ENCODE results near the gene ROR2.

ROR2 gene

GRCh38 chr9:91582181-91582580 lies 367.8 kb downstream of the ROR2 start:
- H3K27ac ChIP-seq (ENCODE audit: low read depth, low read length): no peak overlapping the region
- no peaks in the 10 kb centered on the region for H3K27me3 ChIP-seq (ENCODE audit: low read length)
- H3K4me3 ChIP-seq (ENCODE audit: insufficient read depth, low read length, poor library complexity, severe bottlenecking): no peak overlapping the region
- TF ChIP-seq EZH2phosphoT487 (conservative IDR thresholded peaks at IDR 0.05; ENCODE audit: low read length) (no peak), CTCF (IDR thresholded peaks at IDR 0.05; ENCODE audit: insufficient read depth, low read length, poor library complexity, severe bottlenecking) (no peak)
- no peaks in the 10 kb centered on the region for H3K9me2 ChIP-seq (replicated peaks; ENCODE audit: insufficient read depth, low read length)
- no peaks in the 10 kb centered on the region for H3K36me3 ChIP-seq (ENCODE audit: low read length)
- no peaks in the 10 kb centered on the region for H3F3A ChIP-seq (ENCODE audit: insufficient read depth)
- no peak overlapping the region for H2AFZ ChIP-seq (ENCODE audit: low read depth, low read length, severe bottlenecking)
- no peaks in the 10 kb centered on the region for H3K79me2 ChIP-seq (ENCODE audit: insufficient read depth, low read length)
- no peaks in the 10 kb centered on the region for H4K20me1 ChIP-seq (ENCODE audit: low read depth, low read length)
- no peak overlapping the region for H3K4me2 ChIP-seq (ENCODE audit: low read depth, low read length, poor library complexity, severe bottlenecking)
- no peak overlapping the region for H3K9ac ChIP-seq (ENCODE audit: low read length)
- no peaks in the 10 kb centered on the region for H3K9me3 ChIP-seq (ENCODE audit: insufficient read depth, low read length)

GRCh38 chr9:91580136-91580535 lies 369.9 kb downstream of the ROR2 start:
- no peak overlapping the region for H3K27ac ChIP-seq (ENCODE audit: low read depth, low read length)
- no peaks in the 10 kb centered on the region for H3F3A ChIP-seq (ENCODE audit: insufficient read depth)
- H3K4me3 ChIP-seq (ENCODE audit: insufficient read depth, low read length, poor library complexity, severe bottlenecking): no peak overlapping the region
- no peaks in the 10 kb centered on the region for H4K20me1 ChIP-seq (ENCODE audit: low read depth, low read length)
- no peaks in the 10 kb centered on the region for H3K79me2 ChIP-seq (ENCODE audit: insufficient read depth, low read length)
- H3K9me3 ChIP-seq (ENCODE audit: insufficient read depth, low read length): no peaks in the 10 kb centered on the region
- no peaks in the 10 kb centered on the region for H3K9me2 ChIP-seq (replicated peaks; ENCODE audit: insufficient read depth, low read length)
- H3K27me3 ChIP-seq (ENCODE audit: low read length): no peaks in the 10 kb centered on the region
- no peak overlapping the region for H3K9ac ChIP-seq (ENCODE audit: low read length)
- no peaks in the 10 kb centered on the region for H3K36me3 ChIP-seq (ENCODE audit: low read length)
- no peak for TF ChIP-seq CTCF (IDR thresholded peaks at IDR 0.05; ENCODE audit: insufficient read depth, low read length, poor library complexity, severe bottlenecking)
- TF ChIP-seq EZH2phosphoT487 (conservative IDR thresholded peaks at IDR 0.05; ENCODE audit: low read length): no peak
- no peak overlapping the region for H3K4me2 ChIP-seq (ENCODE audit: low read depth, low read length, poor library complexity, severe bottlenecking)
- no peak overlapping the region for H2AFZ ChIP-seq (ENCODE audit: low read depth, low read length, severe bottlenecking)

GRCh38 chr9:91578911-91579310 lies 371.1 kb downstream of the ROR2 start:
- TF ChIP-seq EZH2phosphoT487 (conservative IDR thresholded peaks at IDR 0.05; ENCODE audit: low read length) (no peak), CTCF (IDR thresholded peaks at IDR 0.05; ENCODE audit: insufficient read depth, low read length, poor library complexity, severe bottlenecking) (no peak)
- H3K4me2 ChIP-seq (ENCODE audit: low read depth, low read length, poor library complexity, severe bottlenecking): no peak overlapping the region
- no peak overlapping the region for H3K4me3 ChIP-seq (ENCODE audit: insufficient read depth, low read length, poor library complexity, severe bottlenecking)
- no peaks in the 10 kb centered on the region for H3F3A ChIP-seq (ENCODE audit: insufficient read depth)
- H4K20me1 ChIP-seq (ENCODE audit: low read depth, low read length): no peaks in the 10 kb centered on the region
- no peaks in the 10 kb centered on the region for H3K36me3 ChIP-seq (ENCODE audit: low read length)
- no peak overlapping the region for H3K9ac ChIP-seq (ENCODE audit: low read length)
- H3K9me3 ChIP-seq (ENCODE audit: insufficient read depth, low read length): no peaks in the 10 kb centered on the region
- no peak overlapping the region for H2AFZ ChIP-seq (ENCODE audit: low read depth, low read length, severe bottlenecking)
- H3K9me2 ChIP-seq (replicated peaks; ENCODE audit: insufficient read depth, low read length): no peaks in the 10 kb centered on the region
- no peaks in the 10 kb centered on the region for H3K79me2 ChIP-seq (ENCODE audit: insufficient read depth, low read length)
- H3K27ac ChIP-seq (ENCODE audit: low read depth, low read length): no peak overlapping the region
- no peaks in the 10 kb centered on the region for H3K27me3 ChIP-seq (ENCODE audit: low read length)
